ENCODE data around the gene PPP5C.
"Not testable (repeated sequence)": the region's sequence is repeated elsewhere in the genome, so short reads cannot be mapped to it uniquely, and the experiment has no call there.

Gene PPP5C

DNA sequence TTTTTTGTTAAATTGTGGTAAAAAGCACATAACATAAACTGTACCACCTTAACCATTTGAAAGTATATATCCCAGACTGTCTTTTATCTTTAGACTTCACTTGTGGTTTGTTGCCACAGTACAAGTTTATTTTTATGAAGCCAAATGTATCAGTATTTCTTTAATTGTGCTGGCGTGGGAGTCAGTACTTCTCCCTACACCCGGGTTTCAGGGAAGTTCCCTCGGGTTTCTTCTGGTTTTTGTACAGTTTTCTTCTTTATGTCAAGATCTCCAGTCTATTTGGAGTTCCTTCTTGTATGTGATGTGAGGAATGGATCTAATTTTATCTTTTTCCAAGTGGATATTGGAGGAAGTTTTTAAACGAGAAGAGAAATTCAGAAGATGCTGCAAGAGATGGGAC, 46.0 kb downstream of the PPP5C start:
- no peak overlapping the region for H2AFZ ChIP-seq (ENCODE audit: low read depth)
- no peaks in the 10 kb centered on the region for H3K79me2 ChIP-seq (ENCODE audit: insufficient read depth, low read depth)
- H4K20me1 ChIP-seq (ENCODE audit: insufficient read depth) = no peaks in the 10 kb centered on the region
- no peak overlapping the region for H3K4me3 ChIP-seq (IDR thresholded peaks at IDR 0.05; ENCODE audit: insufficient read depth, low read depth, low read length)
- no peak overlapping the region for H3K27ac ChIP-seq
- no peak overlapping the region for H3K4me2 ChIP-seq
- TF ChIP-seq, protein P1, sequence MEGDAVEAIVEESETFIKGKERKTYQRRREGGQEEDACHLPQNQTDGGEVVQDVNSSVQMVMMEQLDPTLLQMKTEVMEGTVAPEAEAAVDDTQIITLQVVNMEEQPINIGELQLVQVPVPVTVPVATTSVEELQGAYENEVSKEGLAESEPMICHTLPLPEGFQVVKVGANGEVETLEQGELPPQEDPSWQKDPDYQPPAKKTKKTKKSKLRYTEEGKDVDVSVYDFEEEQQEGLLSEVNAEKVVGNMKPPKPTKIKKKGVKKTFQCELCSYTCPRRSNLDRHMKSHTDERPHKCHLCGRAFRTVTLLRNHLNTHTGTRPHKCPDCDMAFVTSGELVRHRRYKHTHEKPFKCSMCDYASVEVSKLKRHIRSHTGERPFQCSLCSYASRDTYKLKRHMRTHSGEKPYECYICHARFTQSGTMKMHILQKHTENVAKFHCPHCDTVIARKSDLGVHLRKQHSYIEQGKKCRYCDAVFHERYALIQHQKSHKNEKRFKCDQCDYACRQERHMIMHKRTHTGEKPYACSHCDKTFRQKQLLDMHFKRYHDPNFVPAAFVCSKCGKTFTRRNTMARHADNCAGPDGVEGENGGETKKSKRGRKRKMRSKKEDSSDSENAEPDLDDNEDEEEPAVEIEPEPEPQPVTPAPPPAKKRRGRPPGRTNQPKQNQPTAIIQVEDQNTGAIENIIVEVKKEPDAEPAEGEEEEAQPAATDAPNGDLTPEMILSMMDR (conservative IDR thresholded peaks at IDR 0.05; ENCODE audit: low read depth, low read length) = no peak
- no peak overlapping the region for H3K9ac ChIP-seq
- H3K4me1 ChIP-seq (ENCODE audit: low read depth, poor library complexity, severe bottlenecking) = no peaks in the 10 kb centered on the region
- peaks cover 7% of the 10 kb centered on the region; the same call in 1 of the 2 replicates for H3K27me3 ChIP-seq (ENCODE audit: insufficient read depth, low read depth)
- no peaks in the 10 kb centered on the region for H3K36me3 ChIP-seq (ENCODE audit: insufficient read depth)

DNA sequence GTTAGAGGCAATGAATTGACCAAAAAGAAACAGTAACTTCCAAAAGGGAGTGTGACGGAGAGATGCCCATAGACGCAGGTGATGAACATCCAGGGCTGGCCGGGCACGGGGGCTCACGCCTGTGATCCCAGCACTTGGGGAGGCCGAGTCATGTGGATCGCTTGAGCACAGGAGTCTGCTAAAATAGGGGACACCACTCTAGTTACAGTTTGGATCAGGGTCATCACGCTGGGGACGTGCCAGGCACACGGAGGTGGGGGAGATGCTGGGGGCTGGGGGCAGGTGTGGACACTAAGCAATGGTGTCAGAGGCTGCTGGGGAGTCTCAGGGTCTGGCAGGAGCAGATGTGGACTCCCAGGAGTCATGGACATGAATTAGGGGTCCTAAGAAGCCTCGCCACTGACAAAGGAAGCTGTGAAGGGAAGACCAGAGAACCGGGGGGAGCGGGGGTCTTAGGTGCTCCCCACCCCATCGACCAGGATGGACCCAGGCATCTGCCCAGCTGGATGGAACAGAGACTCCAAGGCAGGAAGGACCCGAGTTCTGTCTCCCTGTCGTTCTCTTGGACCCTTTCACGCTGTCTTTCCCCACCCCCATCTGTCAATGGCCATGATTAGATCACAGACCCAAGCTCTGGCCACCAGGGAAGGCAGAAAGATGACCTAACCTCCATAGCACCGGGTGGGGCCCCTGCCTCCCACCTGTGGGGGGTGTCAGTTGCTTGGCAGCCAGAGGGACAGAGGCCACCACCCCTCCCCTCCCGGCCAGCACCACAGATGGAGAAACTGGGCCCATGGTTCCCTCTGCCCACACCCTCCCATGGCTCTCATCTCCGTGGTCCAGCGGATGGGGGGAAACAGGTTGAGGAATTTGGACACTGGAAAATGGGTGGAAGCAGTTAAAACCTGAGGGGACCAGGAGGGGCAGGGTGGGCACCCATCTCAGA, 46.8 kb downstream of the PPP5C start:
- Histone ChIP-seq H3K4me2 (no peak overlapping the region), H3K79me2 (ENCODE audit: insufficient read depth, low read depth) (no peaks in the 10 kb centered on the region), H4K20me1 (ENCODE audit: insufficient read depth) (no peaks in the 10 kb centered on the region), H3K27me3 (ENCODE audit: insufficient read depth, low read depth) (peaks cover 13% of the 10 kb centered on the region), H2AFZ (ENCODE audit: low read depth) (no peak overlapping the region), H3K4me3 (IDR thresholded peaks at IDR 0.05; ENCODE audit: insufficient read depth, low read depth, low read length) (no peak overlapping the region), H3K36me3 (ENCODE audit: insufficient read depth) (no peaks in the 10 kb centered on the region), H3K9ac (no peak overlapping the region), H3K4me1 (ENCODE audit: low read depth, poor library complexity, severe bottlenecking) (no peaks in the 10 kb centered on the region), H3K27ac (no peak overlapping the region)
- TF ChIP-seq, protein P1 (conservative IDR thresholded peaks at IDR 0.05; ENCODE audit: low read depth, low read length) = no peak

DNA sequence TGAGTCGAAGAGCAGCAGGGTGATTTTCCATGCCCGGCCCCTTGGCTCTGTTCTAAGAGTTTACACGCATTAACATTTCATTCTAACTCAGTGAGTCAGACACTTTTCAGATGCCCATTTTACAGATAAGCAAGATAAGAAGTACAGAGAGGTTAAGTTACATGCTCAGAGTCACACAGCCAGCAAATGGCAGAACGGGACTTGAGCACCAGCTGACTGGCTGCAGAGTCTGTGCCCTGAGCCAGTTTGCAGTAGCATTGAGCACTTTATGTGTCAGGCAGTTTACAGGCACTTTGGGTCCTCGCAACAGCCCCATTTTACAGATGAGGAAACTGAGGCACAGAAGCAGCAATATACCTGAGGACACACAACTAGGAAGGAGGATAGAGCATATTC, 47.5 kb downstream of the PPP5C start:
- no peaks in the 10 kb centered on the region for H3K4me1 ChIP-seq (ENCODE audit: low read depth, poor library complexity, severe bottlenecking)
- no peak overlapping the region for H3K4me2 ChIP-seq
- H3K27ac ChIP-seq = no peak overlapping the region
- H4K20me1 ChIP-seq (ENCODE audit: insufficient read depth) = no peaks in the 10 kb centered on the region
- H3K79me2 ChIP-seq (ENCODE audit: insufficient read depth, low read depth) = no peaks in the 10 kb centered on the region
- H3K27me3 ChIP-seq (ENCODE audit: insufficient read depth, low read depth) = peaks cover 15% of the 10 kb centered on the region
- TF ChIP-seq, protein P1 (conservative IDR thresholded peaks at IDR 0.05; ENCODE audit: low read depth, low read length) = 0 out of 2 replicates have a peak, but pooled peaks have one; percentile 8
- H3K36me3 ChIP-seq (ENCODE audit: insufficient read depth) = no peaks in the 10 kb centered on the region
- H3K4me3 ChIP-seq (IDR thresholded peaks at IDR 0.05; ENCODE audit: insufficient read depth, low read depth, low read length) = no peak overlapping the region
- H3K9ac ChIP-seq = no peak overlapping the region
- no peak overlapping the region for H2AFZ ChIP-seq (ENCODE audit: low read depth)

DNA sequence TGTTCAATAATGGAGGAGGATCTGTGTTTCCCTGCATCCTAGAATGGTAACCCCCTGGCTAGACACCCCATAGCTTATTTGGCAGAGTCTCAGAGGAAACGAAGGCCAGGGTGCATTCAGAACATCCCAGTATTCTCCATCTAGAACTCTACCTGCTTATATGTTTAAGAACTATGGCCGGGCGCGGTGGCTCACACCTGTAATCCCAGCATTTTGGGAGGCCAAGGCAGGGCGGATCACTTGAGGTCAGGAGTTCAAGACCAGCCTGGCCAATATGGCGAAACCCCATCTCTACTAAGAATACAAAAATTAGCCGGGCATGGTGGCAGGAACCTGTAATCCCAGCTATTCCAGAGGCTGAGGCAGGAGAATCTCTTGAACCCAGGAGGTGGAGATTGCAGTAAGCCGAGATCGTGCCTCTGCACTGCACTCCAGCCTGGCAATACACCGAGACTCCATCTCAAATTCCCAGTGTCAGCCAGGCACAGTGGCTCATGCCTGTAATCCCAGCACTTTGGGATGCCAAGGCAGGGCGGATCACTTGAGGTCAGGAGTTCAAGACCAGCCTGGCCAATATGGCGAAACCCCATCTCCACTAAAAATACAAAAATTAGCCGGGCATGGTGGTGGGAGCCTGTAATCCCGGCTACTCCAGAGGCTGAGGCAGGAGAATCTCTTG, 51.1 kb downstream of the PPP5C start:
- H3K27ac ChIP-seq; H4K20me1 ChIP-seq (ENCODE audit: insufficient read depth); H3K9ac ChIP-seq; H3K36me3 ChIP-seq (ENCODE audit: insufficient read depth); H3K4me1 ChIP-seq (ENCODE audit: low read depth, poor library complexity, severe bottlenecking); H3K4me3 ChIP-seq (IDR thresholded peaks at IDR 0.05; ENCODE audit: insufficient read depth, low read depth, low read length); H2AFZ ChIP-seq (ENCODE audit: low read depth); H3K4me2 ChIP-seq; H3K79me2 ChIP-seq (ENCODE audit: insufficient read depth, low read depth): not testable (repeated sequence)
- H3K27me3 ChIP-seq (ENCODE audit: insufficient read depth, low read depth) = peaks cover 30% of the 10 kb centered on the region
